ENCODE results near the gene MRPL52.
"Not testable (repeated sequence)": the region's sequence is repeated elsewhere in the genome, so short reads cannot be mapped to it uniquely, and the experiment has no call there.

Gene MRPL52

DNA sequence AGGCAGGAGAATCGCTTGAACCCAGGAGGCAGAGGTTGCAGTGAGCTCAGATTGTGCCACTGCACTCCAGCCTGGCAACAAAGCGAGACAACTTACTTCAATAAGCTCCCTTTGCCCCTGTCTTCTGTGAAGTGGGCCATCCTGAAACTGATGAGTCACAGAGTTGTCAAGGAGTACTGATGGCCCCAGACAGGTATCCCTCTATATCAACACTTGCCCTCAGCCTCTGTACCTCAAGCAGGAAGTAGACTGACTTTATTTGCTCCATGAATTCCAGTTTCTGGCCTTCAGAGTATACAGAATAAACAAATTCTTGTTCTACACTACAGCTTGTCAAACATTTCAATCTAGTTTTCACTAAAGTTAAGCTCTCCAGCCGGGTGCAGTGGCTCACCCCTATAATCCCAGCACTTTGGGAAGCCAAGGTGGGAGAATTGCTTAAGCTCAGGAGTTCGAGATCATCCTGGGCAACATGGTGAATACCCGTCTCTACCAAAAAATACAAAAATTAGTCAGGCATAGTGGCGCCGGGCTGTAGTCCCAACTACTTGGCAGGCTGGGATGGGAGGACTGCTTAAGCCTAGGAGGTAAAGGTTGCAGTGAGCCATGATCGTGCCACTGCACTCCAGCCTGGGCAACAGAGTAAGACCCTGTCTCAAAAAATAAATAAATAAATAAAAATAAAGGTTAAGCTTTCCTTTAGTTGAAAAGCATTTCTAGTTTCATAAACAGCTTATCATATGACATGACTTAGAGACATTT, 25.5 kb downstream of the MRPL52 start:
- no peak for DNase-seq

GRCh38 chr14:22856428-22856827, 26.7 kb downstream of the MRPL52 start:
- no peak for DNase-seq

GRCh38 chr14:22860377-22860776, 30.7 kb downstream of the MRPL52 start:
- DNase-seq, result not testable (repeated sequence)

- no peak for DNase-seq
Measured at GRCh38 chr14:22861651-22862050, 32.0 kb downstream of the MRPL52 start.

- no peak for DNase-seq
Measured at GRCh38 chr14:22864979-22865378, 35.3 kb downstream of the MRPL52 start.

DNA sequence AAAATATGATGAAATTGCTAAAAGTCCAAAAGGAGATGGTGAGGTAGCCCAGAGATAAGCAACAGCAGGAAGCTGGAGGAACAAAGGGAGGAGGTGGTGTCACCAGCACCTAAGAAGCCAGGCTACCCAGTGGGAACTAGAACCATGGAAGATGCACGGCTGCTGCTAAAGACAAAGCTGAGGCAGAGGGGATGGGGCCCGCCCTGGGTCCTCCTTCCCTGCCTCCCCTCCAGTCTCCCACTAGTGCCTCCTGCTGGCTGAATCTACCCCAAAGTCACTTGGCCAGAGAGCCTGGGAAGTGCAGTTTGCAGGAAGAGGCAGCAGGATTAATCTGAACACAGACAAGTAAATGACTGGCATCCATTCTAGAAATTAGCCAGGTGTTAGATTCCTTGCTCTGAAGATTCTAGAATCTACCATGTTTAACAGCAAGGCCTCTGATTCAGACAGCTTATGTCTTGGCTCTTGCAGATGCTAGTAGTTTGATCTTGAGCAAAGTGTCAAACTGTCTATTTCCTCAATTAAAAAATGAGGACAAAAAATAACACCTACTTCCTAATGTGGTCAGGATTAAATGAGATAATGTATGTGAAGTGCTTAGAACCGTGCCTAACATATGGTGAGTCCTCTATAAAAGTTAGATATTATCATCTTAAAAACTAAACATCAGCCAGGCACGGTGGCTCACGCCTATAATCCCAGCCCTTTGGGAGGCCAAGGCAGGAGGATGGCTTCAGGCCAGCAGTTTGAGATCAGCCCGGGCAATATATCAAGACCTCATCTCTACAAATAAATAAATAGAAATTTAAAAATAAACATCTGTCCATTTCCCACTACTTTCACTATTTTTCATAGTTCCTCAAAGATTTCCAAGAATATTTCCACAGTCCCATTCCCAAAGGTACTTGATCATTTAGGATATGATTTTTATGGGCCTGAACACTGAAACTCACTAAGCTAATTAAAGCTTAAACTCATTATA, 36.0 kb downstream of the MRPL52 start:
- DNase-seq, result no peak

- DNase-seq, result no peak
Measured at GRCh38 chr14:22866874-22867273, 37.2 kb downstream of the MRPL52 start.

DNA sequence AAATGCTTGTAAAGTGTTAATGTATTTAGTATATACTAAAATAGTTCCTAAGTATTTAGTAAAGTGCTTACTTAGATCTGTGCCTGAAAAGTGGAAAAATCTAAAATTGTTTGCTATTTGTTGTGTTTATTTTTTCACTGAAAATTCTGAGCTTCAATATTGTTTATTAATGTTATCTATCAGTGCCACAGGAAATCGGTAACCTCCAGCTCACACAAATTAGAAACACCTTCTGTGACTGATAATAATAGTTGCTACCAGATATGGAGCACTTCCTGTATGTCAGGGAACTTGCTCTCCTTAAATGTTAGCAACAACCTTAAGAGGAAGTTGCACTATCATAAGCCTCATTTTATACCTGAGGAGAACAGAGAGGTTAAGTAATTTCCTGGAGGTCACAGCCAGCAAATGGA, 41.1 kb downstream of the MRPL52 start:
- DNase-seq, result no peak

GRCh38 chr14:22871224-22872032, 41.7 kb downstream of the MRPL52 start, which contains the start of gene LRP10:
TSS of gene LRP10 (plus strand) at chr14:22871740. CDS start at chr14:22872304, 564 bp downstream.
- DNase-seq, result peak; percentile 95

GRCh38 chr14:22872033-22872832, 42.5 kb downstream of the MRPL52 start:
- peak; percentile 63 for DNase-seq

GRCh38 chr14:22872833-22873520, 43.3 kb downstream of the MRPL52 start:
- no peak for DNase-seq

- no peak for DNase-seq
Measured at GRCh38 chr14:22875003-22875747, 45.5 kb downstream of the MRPL52 start.

DNA sequence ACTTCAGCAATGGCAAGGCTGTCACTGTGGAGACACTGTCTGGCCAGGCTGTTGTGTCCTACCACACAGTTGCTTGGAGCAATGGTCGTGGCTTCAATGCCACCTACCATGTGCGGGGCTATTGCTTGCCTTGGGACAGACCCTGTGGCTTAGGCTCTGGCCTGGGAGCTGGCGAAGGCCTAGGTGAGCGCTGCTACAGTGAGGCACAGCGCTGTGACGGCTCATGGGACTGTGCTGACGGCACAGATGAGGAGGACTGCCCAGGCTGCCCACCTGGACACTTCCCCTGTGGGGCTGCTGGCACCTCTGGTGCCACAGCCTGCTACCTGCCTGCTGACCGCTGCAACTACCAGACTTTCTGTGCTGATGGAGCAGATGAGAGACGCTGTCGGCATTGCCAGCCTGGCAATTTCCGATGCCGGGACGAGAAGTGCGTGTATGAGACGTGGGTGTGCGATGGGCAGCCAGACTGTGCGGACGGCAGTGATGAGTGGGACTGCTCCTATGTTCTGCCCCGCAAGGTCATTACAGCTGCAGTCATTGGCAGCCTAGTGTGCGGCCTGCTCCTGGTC, 46.1 kb downstream of the MRPL52 start:
- no peak for DNase-seq

- DNase-seq, result no peak
Measured at GRCh38 chr14:22877000-22877501, 47.4 kb downstream of the MRPL52 start.

DNA sequence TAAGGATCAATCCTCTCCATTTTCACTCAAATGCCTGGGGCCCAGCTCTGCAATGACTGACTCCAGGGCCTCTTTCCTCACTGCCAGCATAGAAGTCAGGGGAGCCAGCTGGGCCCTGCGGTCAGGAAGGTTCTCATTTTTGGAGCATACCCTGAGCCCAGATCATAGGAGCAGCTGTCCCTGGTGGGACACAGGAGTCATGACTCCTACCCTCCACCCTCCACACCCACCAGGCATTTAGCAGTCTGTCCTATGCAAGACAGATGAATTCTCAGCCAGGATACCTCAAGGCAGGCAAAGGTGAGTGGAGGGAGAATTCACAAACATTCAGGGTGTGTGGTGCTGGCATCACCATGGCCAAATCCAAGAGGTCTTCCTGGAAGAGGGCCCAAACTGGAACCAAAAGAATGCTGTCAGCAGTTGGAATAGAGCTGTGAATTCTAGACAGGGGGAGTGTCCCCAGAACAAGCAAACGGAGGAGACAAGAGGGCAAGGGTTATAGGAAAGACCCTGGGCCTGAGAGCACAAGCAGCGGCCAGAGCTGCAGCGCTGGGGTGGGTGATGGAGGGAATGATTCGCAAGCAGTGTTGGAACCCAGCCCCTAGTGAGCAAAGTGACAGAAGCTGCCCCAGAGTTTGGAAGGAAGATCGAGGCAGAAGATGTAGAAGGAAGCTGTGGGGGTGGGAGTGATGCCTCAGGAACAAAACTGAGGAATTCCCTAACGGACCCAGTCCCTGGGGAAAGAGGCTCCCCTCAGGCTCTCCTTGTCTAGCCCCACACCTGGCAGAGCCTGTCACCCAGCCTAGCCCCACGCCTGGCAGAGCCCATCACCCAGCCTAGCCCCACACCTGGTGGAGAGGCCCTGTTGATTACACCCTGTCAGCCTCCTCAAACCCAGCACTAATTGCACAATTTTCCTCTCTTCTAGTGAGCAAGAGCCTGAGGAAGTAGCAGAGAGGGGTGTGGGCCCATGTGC, 48.9 kb downstream of the MRPL52 start:
- DNase-seq, result no peak

DNA sequence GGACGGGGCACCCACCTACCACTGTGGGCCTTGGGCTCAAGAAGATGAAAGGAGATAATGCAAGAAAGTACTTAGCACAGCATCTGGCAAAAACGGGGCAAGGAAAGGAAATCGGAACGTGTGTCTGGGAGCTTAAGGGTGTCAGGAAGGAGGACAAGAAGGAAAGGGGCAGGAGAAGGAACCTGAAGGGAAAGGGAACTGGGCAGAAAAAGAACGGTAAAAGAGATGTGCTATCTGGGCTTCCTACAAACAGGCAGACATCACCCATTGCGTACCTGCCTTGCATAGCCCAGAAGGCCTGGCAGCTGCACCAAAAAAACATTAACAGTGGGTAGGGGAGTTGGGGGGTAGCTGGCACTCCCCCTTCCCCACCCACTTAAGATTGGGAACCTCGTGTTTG, 52.4 kb downstream of the MRPL52 start:
- no peak for DNase-seq

- DNase-seq, result no peak
Measured at GRCh38 chr14:22882529-22883172, 53.0 kb downstream of the MRPL52 start.
